HFFc6 (cell line): ENCODE data around the gene ORC6. TPM values are rescaled to one million over a fixed set of nuclear protein-coding genes. Genes with fewer than 3 reads are reported as not detected.

Experiments
- DNase-seq: peaks from one replicate; pipeline ENCODE4 v3.0.0-alpha.2; 2018
- H3K27ac Mint-ChIP-seq: 2 replicates; pipeline ENCODE4 v1.8.0; 2020; ENCODE audit warnings: mild to moderate bottlenecking, mixed read lengths
- H3K27me3 Mint-ChIP-seq: 2 replicates; pipeline ENCODE4 v1.8.0; 2021; ENCODE audit warnings: mild to moderate bottlenecking, moderate library complexity, mixed read lengths; ENCODE audit not compliant: insufficient read depth
- H3K36me3 Mint-ChIP-seq: 2 replicates; pipeline ENCODE4 v1.8.0; 2021; ENCODE audit warnings: low read depth, mixed read lengths
- H3K4me1 Mint-ChIP-seq: 2 replicates; pipeline ENCODE4 v1.8.0; 2020; ENCODE audit warnings: low read depth, mixed read lengths
- H3K4me3 Mint-ChIP-seq: 2 replicates; pipeline ENCODE4 v1.8.0; 2020; ENCODE audit warnings: mild to moderate bottlenecking, moderate library complexity, mixed read lengths
- H3K9me3 Mint-ChIP-seq: 2 replicates; pipeline ENCODE4 v1.8.0; 2020; ENCODE audit warnings: mild to moderate bottlenecking, mixed read lengths
- total RNA-seq, 6 experiments: library from RNA; stranded (reverse); fragmentation: NEBNext Ultra II Directional; extraction: Animal tissue kit (Norgen Biotek cat#: 25700); gene quantifications; 2 replicates in 1 of 6; 3 replicates in 5 of 6; pipeline ENCODE4 v1.2.3, GENCODE V29; 2021
- TF ChIP-seq, protein P1 (sequence below): fragments of 200-600 bp; sonication (generic); IDR thresholded peaks from 2 replicates; pipeline ENCODE4 v1.5.0; 2021; ENCODE audit warnings: antibody characterized with exemption, mild to moderate bottlenecking

The ORC6 gene
- total RNA-seq, 6 experiments from 2014 or later, result 10.1 to 22.7 (median 14.8) TPM

DNA sequence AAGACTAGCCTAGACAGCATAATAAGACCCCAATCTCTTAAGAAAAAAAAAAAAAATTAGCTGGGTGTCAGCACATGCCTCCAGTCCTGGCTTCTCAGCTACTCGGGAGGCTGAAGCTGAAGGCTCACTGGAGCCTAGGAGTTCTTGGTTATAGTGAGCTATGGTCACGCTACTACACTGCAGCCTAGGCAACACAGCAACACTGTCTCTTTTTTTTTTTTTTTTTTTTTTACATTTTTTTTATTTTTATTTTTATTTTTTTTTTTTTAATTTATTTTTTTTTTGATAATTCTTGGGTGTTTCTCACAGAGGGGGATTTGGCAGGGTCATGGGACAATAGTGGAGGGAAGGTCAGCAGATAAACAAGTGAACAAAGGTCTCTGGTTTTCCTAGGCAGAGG lies 4.1 kb downstream of the ORC6 start:
- no peaks in the 10 kb centered on the region for H3K4me1 Mint-ChIP-seq
- H3K27ac Mint-ChIP-seq, result no peak overlapping the region
- TF ChIP-seq, protein P1, sequence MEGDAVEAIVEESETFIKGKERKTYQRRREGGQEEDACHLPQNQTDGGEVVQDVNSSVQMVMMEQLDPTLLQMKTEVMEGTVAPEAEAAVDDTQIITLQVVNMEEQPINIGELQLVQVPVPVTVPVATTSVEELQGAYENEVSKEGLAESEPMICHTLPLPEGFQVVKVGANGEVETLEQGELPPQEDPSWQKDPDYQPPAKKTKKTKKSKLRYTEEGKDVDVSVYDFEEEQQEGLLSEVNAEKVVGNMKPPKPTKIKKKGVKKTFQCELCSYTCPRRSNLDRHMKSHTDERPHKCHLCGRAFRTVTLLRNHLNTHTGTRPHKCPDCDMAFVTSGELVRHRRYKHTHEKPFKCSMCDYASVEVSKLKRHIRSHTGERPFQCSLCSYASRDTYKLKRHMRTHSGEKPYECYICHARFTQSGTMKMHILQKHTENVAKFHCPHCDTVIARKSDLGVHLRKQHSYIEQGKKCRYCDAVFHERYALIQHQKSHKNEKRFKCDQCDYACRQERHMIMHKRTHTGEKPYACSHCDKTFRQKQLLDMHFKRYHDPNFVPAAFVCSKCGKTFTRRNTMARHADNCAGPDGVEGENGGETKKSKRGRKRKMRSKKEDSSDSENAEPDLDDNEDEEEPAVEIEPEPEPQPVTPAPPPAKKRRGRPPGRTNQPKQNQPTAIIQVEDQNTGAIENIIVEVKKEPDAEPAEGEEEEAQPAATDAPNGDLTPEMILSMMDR, result no peak
- H3K9me3 Mint-ChIP-seq, result no peaks in the 10 kb centered on the region
- no peak for DNase-seq
- no peaks in the 10 kb centered on the region; the same call in 1 of the 2 replicates for H3K27me3 Mint-ChIP-seq
- H3K36me3 Mint-ChIP-seq, result peaks cover 14% of the 10 kb centered on the region; the same call in 1 of the 2 replicates
- H3K4me3 Mint-ChIP-seq, result no peak overlapping the region

DNA sequence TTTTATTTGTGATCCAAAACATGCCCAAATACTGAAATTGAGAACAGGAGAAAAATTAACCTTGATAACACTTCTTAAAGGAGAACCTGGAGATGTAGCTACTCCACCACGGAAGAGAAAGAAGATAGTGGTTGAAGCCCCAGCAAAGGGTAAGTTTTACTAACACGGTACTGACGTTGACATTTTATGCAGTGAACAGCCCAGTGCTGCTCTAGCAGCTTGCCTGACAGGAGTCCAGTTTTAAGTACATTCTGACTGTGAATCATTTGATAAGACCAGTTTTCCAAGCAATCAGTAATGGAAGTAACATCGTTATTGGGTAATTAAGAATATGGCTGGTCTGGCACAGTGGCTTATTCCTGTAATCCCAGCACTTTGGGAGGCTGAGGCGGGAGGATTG lies 6.5 kb downstream of the ORC6 start:
- TF ChIP-seq, protein P1, result no peak
- peaks cover 14% of the 10 kb centered on the region; the same call in 1 of the 2 replicates for H3K36me3 Mint-ChIP-seq
- H3K4me1 Mint-ChIP-seq, result no peaks in the 10 kb centered on the region
- no peak overlapping the region for H3K4me3 Mint-ChIP-seq
- no peak overlapping the region for H3K27ac Mint-ChIP-seq
- DNase-seq, result no peak
- no peaks in the 10 kb centered on the region for H3K9me3 Mint-ChIP-seq
- no peaks in the 10 kb centered on the region; the same call in 1 of the 2 replicates for H3K27me3 Mint-ChIP-seq

DNA sequence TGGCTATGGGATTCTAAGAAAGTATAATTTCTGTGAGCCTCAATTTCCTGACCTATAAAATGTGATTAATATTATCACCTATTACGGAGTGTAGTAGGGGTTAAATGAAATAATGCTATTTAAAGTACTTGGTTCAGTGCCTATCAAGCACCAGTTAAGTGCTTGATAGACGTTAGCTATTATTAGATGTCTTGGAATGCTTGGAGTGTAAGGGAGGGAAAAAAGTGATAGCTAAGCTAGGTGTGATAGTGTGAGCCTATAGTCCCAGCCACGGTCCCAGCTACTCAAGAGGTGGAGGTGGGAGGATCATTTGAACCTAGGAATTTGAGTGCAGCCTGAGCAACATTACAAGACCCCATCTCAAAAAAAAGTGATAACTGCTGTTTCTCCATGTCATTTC lies 7.5 kb downstream of the ORC6 start:
- no peaks in the 10 kb centered on the region for H3K4me1 Mint-ChIP-seq
- DNase-seq, result no peak
- no peaks in the 10 kb centered on the region for H3K9me3 Mint-ChIP-seq
- H3K36me3 Mint-ChIP-seq, result peaks cover 14% of the 10 kb centered on the region; the same call in 1 of the 2 replicates
- H3K27ac Mint-ChIP-seq, result no peak overlapping the region
- H3K27me3 Mint-ChIP-seq, result no peaks in the 10 kb centered on the region; the same call in 1 of the 2 replicates
- TF ChIP-seq, protein P1, result no peak
- no peak overlapping the region for H3K4me3 Mint-ChIP-seq

DNA sequence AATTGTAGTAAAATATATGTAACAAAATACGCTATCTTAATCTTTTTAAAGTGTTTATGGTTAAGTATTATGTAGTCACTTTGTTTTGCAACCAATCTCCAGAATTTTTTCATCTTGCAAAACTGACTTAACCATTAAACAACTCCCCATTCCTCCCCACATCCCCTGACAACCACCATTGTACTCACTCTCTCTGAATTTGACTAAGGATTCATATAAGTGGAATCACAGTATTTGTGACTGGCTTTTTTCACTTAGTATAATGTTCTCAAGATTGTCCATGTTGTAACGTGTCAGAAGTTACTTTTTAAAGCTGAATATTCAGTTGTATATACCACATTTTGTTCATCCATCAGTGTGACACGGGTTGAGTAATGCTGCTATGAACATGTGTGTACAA lies 10.6 kb downstream of the ORC6 start:
- Mint-ChIP-seq H3K4me1 (no peaks in the 10 kb centered on the region), H3K27me3 (no peaks in the 10 kb centered on the region; the same call in 1 of the 2 replicates), H3K4me3 (no peak overlapping the region), H3K36me3 (peaks cover 9% of the 10 kb centered on the region; the same call in 1 of the 2 replicates), H3K9me3 (no peaks in the 10 kb centered on the region), H3K27ac (no peak overlapping the region)
- TF ChIP-seq, protein P1, result no peak
- no peak for DNase-seq

DNA sequence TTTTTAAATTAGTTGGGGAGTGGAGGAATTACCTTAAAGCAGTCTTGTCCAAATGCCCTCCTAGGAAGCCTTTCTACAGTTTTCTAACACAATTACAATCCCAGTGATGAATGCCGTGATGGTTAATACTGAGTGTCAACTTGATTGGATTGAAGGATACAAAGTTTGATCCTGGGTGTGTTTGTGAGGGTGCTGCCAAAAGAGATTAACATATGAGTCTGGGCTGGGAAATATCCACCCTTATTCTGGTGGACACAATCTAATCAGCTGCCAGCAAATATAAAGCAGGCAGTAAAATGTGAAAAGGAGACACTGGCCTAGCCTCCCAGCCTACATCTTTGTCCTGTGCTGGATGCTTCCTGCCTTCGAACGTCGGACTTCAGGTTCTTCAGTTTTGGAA lies 12.2 kb downstream of the ORC6 start:
- Mint-ChIP-seq H3K4me1 (no peaks in the 10 kb centered on the region), H3K4me3 (no peak overlapping the region), H3K36me3 (no peaks in the 10 kb centered on the region), H3K27ac (no peak overlapping the region), H3K27me3 (no peaks in the 10 kb centered on the region; the same call in 1 of the 2 replicates), H3K9me3 (no peaks in the 10 kb centered on the region)
- DNase-seq, result no peak
- TF ChIP-seq, protein P1, result no peak

DNA sequence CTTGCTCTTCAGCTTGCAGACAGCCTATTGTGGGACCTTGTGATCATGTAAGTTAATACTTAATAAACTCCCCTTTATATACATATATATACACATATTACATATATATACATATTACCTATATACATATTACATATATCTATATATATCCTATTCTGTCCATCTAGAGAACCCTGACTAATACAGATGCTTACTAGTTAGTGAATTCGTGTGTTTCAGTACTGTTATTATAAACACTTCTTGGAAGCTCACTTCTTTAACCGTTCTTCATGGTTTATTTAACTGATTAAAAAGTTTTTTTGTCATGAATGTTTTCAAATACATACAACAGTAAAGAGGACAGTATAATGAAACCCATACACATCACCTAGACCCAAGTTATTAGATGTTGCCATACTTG lies 12.6 kb downstream of the ORC6 start:
- Mint-ChIP-seq H3K4me1 (no peaks in the 10 kb centered on the region), H3K27me3 (no peaks in the 10 kb centered on the region; the same call in 1 of the 2 replicates), H3K9me3 (no peaks in the 10 kb centered on the region), H3K4me3 (no peak overlapping the region), H3K27ac (no peak overlapping the region), H3K36me3 (no peaks in the 10 kb centered on the region)
- DNase-seq, result no peak
- TF ChIP-seq, protein P1, result no peak
